ENCODE results near the gene CRYBG3.

The CRYBG3 gene

DNA sequence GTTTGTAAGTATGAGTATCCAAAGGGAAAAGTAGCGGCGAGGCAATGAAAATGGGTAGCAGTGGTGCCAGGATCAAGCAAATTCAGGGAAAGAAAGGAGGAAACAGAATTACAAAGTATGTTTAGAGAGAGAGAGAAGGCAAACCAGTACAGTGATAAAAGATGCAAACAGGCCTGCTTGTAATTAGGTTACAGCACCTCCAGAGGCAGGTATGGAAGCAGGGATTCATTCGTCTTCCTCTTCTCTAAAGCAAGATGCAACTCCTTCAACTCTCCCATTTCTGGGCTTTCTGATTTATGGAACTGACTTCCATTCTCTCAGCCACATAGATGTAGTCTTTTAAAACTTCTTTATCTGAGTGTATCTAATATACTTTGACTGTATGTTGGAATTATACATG lies 68.0 kb downstream of the CRYBG3 start:
- Histone ChIP-seq H2AK5ac (ENCODE audit: low read length) (no peak overlapping the region), H2BK120ac (ENCODE audit: low read depth, low read length) (no peak overlapping the region), H3K4me2 (ENCODE audit: low read length) (no peak overlapping the region), H2BK15ac (replicated peaks; ENCODE audit: low read depth) (no peak overlapping the region), H3K27me3 (ENCODE audit: insufficient read depth, low read length, poor library complexity) (no peaks in the 10 kb centered on the region), H3K4me1 (ENCODE audit: control insufficient read depth, low read depth, low read length) (no peaks in the 10 kb centered on the region), H3K36me3 (ENCODE audit: control insufficient read depth, insufficient read depth, low read length) (no peaks in the 10 kb centered on the region), H4K5ac (ENCODE audit: low read length) (no peak overlapping the region), H3K4me3 (ENCODE audit: low read length) (no peak overlapping the region), H2BK5ac (ENCODE audit: low read length) (no peak overlapping the region), H3K23ac (ENCODE audit: low read length) (no peak overlapping the region), H4K8ac (ENCODE audit: low read depth, low read length) (no peak overlapping the region), H3K9ac (ENCODE audit: low read length) (no peak overlapping the region), H3K79me1 (ENCODE audit: low read length) (no peaks in the 10 kb centered on the region), H3K4ac (ENCODE audit: low read depth, low read length) (no peak overlapping the region), H3K56ac (ENCODE audit: low read length) (no peak overlapping the region), H3K27ac (ENCODE audit: low read depth, low read length) (no peak overlapping the region), H3K18ac (ENCODE audit: low read length) (no peak overlapping the region), H3K79me2 (ENCODE audit: control insufficient read depth, insufficient read depth, low read length) (no peaks in the 10 kb centered on the region)
- DNase-seq: peak; percentile 7
- no CpG with 5 or more reads among the region's 3 CpGs for WGBS (ENCODE audit: extremely low coverage, insufficient coverage, low lambda C conversion rate)

DNA sequence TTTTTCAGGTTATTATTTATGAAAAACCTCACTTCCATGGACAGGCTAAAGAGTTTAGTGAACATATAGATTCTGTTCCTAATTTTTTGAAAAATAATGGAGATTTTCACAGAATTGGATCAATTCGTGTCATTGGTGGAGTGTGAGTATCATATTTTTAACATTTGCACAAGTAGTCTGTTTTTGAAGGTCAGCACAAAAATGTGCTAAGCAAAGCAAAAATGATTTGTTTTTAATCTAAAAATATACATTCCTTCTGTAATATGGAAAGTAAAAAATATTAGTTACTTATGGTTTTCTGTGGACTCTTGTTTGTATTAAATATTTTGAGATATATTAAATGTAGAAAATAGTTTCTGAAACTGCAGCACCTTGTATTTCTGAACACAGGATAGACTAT lies 71.0 kb downstream of the CRYBG3 start:
- Histone ChIP-seq H3K4me3 (ENCODE audit: low read length) (no peak overlapping the region), H3K23ac (ENCODE audit: low read length) (no peak overlapping the region), H2BK120ac (ENCODE audit: low read depth, low read length) (no peak overlapping the region), H3K79me2 (ENCODE audit: control insufficient read depth, insufficient read depth, low read length) (no peaks in the 10 kb centered on the region), H3K27ac (ENCODE audit: low read depth, low read length) (no peak overlapping the region), H2BK5ac (ENCODE audit: low read length) (no peak overlapping the region), H3K4me2 (ENCODE audit: low read length) (no peak overlapping the region), H4K8ac (ENCODE audit: low read depth, low read length) (no peak overlapping the region), H3K4me1 (ENCODE audit: control insufficient read depth, low read depth, low read length) (no peaks in the 10 kb centered on the region), H3K18ac (ENCODE audit: low read length) (no peak overlapping the region), H3K9ac (ENCODE audit: low read length) (no peak overlapping the region), H2AK5ac (ENCODE audit: low read length) (no peak overlapping the region), H3K36me3 (ENCODE audit: control insufficient read depth, insufficient read depth, low read length) (no peaks in the 10 kb centered on the region), H3K79me1 (ENCODE audit: low read length) (no peaks in the 10 kb centered on the region), H3K27me3 (ENCODE audit: insufficient read depth, low read length, poor library complexity) (no peaks in the 10 kb centered on the region), H2BK15ac (replicated peaks; ENCODE audit: low read depth) (no peak overlapping the region), H4K5ac (ENCODE audit: low read length) (no peak overlapping the region), H3K56ac (ENCODE audit: low read length) (no peak overlapping the region), H3K4ac (ENCODE audit: low read depth, low read length) (no peak overlapping the region)
- no CpG with 5 or more reads among the region's 1 CpG for WGBS (ENCODE audit: extremely low coverage, insufficient coverage, low lambda C conversion rate)
- no peak for DNase-seq

DNA sequence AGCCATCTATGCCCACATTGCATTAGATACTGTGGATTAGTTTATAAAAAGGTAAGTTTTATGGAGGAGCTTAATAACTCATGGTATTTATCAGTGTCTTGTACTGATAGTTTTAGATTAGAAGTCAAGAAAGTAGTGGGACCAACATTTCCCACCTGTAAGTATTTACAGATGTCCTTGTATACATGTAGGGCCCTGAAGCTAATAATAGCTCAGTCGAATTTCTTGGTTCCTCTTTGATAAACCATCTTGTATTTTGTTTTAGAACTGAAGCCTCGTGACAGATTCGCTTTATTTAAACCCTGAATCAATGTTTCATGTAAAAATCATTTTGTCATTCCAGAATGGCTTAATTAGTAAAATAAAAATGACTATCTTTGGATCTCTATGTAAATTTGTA lies 73.4 kb downstream of the CRYBG3 start:
- no peaks in the 10 kb centered on the region for H3K4me1 ChIP-seq (ENCODE audit: control insufficient read depth, low read depth, low read length)
- H2BK15ac ChIP-seq (replicated peaks; ENCODE audit: low read depth): no peak overlapping the region
- H3K4ac ChIP-seq (ENCODE audit: low read depth, low read length): no peak overlapping the region
- DNase-seq: no peak
- H2BK5ac ChIP-seq (ENCODE audit: low read length): no peak overlapping the region
- no peak overlapping the region for H3K9ac ChIP-seq (ENCODE audit: low read length)
- H2AK5ac ChIP-seq (ENCODE audit: low read length): no peak overlapping the region
- no peak overlapping the region for H3K4me3 ChIP-seq (ENCODE audit: low read length)
- H3K18ac ChIP-seq (ENCODE audit: low read length): no peak overlapping the region
- H3K27ac ChIP-seq (ENCODE audit: low read depth, low read length): no peak overlapping the region
- no peak overlapping the region for H3K23ac ChIP-seq (ENCODE audit: low read length)
- H3K4me2 ChIP-seq (ENCODE audit: low read length): no peak overlapping the region
- no peak overlapping the region for H3K56ac ChIP-seq (ENCODE audit: low read length)
- no peaks in the 10 kb centered on the region for H3K79me1 ChIP-seq (ENCODE audit: low read length)
- no peaks in the 10 kb centered on the region for H3K79me2 ChIP-seq (ENCODE audit: control insufficient read depth, insufficient read depth, low read length)
- no peak overlapping the region for H4K5ac ChIP-seq (ENCODE audit: low read length)
- no peaks in the 10 kb centered on the region for H3K36me3 ChIP-seq (ENCODE audit: control insufficient read depth, insufficient read depth, low read length)
- peak overlapping the region; percentile 45 for H2BK120ac ChIP-seq (ENCODE audit: low read depth, low read length)
- no CpG with 5 or more reads among the region's 3 CpGs for WGBS (ENCODE audit: extremely low coverage, insufficient coverage, low lambda C conversion rate)
- H3K27me3 ChIP-seq (ENCODE audit: insufficient read depth, low read length, poor library complexity): no peaks in the 10 kb centered on the region
- H4K8ac ChIP-seq (ENCODE audit: low read depth, low read length): no peak overlapping the region

DNA sequence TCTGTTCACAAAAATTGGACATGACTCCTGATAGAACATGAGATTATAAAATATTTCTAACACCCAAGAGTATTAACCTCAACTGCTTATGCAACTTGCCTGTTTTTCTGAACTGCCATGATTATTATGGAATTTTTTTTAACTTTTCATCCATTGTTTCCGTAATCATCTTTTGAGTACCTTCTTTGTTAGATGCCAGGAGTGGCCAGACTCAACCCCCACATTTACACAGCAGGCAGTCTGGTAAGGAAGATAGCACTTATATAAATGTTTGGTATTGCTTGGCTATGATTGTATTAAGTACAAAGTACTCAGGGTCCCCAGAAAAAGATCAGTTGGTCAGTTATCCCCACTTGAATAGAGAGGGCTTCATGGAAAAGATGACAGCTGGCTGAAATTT lies 74.3 kb downstream of the CRYBG3 start:
- H3K9ac ChIP-seq (ENCODE audit: low read length): no peak overlapping the region
- no peak overlapping the region for H4K5ac ChIP-seq (ENCODE audit: low read length)
- H3K4me3 ChIP-seq (ENCODE audit: low read length): no peak overlapping the region
- H2AK5ac ChIP-seq (ENCODE audit: low read length): no peak overlapping the region
- H3K4ac ChIP-seq (ENCODE audit: low read depth, low read length): no peak overlapping the region
- no peaks in the 10 kb centered on the region for H3K4me1 ChIP-seq (ENCODE audit: control insufficient read depth, low read depth, low read length)
- H3K23ac ChIP-seq (ENCODE audit: low read length): no peak overlapping the region
- H3K27me3 ChIP-seq (ENCODE audit: insufficient read depth, low read length, poor library complexity): no peaks in the 10 kb centered on the region
- no peak overlapping the region for H3K56ac ChIP-seq (ENCODE audit: low read length)
- no peaks in the 10 kb centered on the region for H3K79me2 ChIP-seq (ENCODE audit: control insufficient read depth, insufficient read depth, low read length)
- H2BK15ac ChIP-seq (replicated peaks; ENCODE audit: low read depth): no peak overlapping the region
- H3K27ac ChIP-seq (ENCODE audit: low read depth, low read length): no peak overlapping the region
- no peaks in the 10 kb centered on the region for H3K79me1 ChIP-seq (ENCODE audit: low read length)
- no peak overlapping the region for H3K4me2 ChIP-seq (ENCODE audit: low read length)
- WGBS (ENCODE audit: extremely low coverage, insufficient coverage, low lambda C conversion rate): no CpG with 5 or more reads among the region's 1 CpG
- no peak overlapping the region for H2BK5ac ChIP-seq (ENCODE audit: low read length)
- H4K8ac ChIP-seq (ENCODE audit: low read depth, low read length): no peak overlapping the region
- H2BK120ac ChIP-seq (ENCODE audit: low read depth, low read length): no peak overlapping the region
- H3K36me3 ChIP-seq (ENCODE audit: control insufficient read depth, insufficient read depth, low read length): no peaks in the 10 kb centered on the region
- H3K18ac ChIP-seq (ENCODE audit: low read length): no peak overlapping the region
- peak; percentile 40 for DNase-seq

DNA sequence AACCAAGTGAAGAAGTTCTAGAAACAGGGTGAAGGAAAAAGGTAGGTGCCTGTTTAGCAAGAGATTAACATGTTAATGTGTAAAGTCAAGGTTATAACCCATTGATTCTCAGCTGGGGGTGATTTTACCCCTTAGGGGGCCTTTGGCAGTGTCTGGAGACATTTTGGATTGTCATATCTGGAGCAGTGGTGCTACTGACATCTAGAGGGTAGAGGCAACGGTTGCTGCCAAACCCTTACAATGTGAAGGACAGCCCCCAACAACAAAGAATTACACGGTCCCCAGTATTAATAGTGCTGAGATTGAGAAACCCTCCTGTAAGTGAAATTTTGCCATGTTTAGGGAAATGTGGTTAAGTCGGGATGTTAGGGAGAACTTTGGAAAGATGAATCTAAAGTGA lies 74.7 kb downstream of the CRYBG3 start:
- Histone ChIP-seq H3K79me1 (ENCODE audit: low read length) (no peaks in the 10 kb centered on the region), H4K8ac (ENCODE audit: low read depth, low read length) (no peak overlapping the region), H2BK120ac (ENCODE audit: low read depth, low read length) (no peak overlapping the region), H3K4me2 (ENCODE audit: low read length) (no peak overlapping the region), H3K4me1 (ENCODE audit: control insufficient read depth, low read depth, low read length) (no peaks in the 10 kb centered on the region), H3K9ac (ENCODE audit: low read length) (no peak overlapping the region), H4K5ac (ENCODE audit: low read length) (no peak overlapping the region), H3K36me3 (ENCODE audit: control insufficient read depth, insufficient read depth, low read length) (no peaks in the 10 kb centered on the region), H3K4me3 (ENCODE audit: low read length) (no peak overlapping the region), H3K23ac (ENCODE audit: low read length) (no peak overlapping the region), H2BK5ac (ENCODE audit: low read length) (no peak overlapping the region), H3K56ac (ENCODE audit: low read length) (no peak overlapping the region), H2AK5ac (ENCODE audit: low read length) (no peak overlapping the region), H3K4ac (ENCODE audit: low read depth, low read length) (no peak overlapping the region), H3K27ac (ENCODE audit: low read depth, low read length) (no peak overlapping the region), H3K79me2 (ENCODE audit: control insufficient read depth, insufficient read depth, low read length) (no peaks in the 10 kb centered on the region), H2BK15ac (replicated peaks; ENCODE audit: low read depth) (no peak overlapping the region), H3K27me3 (ENCODE audit: insufficient read depth, low read length, poor library complexity) (no peaks in the 10 kb centered on the region), H3K18ac (ENCODE audit: low read length) (no peak overlapping the region)
- DNase-seq: peak; percentile 49
- WGBS (ENCODE audit: extremely low coverage, insufficient coverage, low lambda C conversion rate): 100% methylated on average over 1 of the region's 3 CpGs

DNA sequence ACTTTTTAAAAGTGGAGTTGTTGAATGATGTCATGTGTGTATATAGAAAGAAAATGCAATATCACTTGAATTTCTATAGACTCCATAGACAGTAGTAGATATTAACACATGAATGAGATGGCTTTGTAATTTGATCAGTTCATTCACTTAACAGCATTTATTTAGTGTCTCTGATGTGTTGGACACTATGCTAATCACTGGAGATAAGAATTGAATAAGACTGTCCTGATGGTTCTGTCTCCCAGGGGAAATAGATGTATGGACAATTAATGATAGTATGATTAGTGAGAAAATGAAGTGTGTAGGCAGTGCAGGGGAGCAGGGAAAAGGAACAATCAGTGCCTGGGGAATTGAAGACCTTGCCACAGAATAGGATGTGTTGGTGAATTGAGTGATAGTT lies 77.5 kb downstream of the CRYBG3 start:
- Histone ChIP-seq H3K4me2 (ENCODE audit: low read length) (no peak overlapping the region), H2AK5ac (ENCODE audit: low read length) (no peak overlapping the region), H3K79me2 (ENCODE audit: control insufficient read depth, insufficient read depth, low read length) (no peaks in the 10 kb centered on the region), H3K27ac (ENCODE audit: low read depth, low read length) (no peak overlapping the region), H4K5ac (ENCODE audit: low read length) (no peak overlapping the region), H3K79me1 (ENCODE audit: low read length) (no peaks in the 10 kb centered on the region), H3K4me3 (ENCODE audit: low read length) (no peak overlapping the region), H3K9ac (ENCODE audit: low read length) (no peak overlapping the region), H3K4ac (ENCODE audit: low read depth, low read length) (no peak overlapping the region), H4K8ac (ENCODE audit: low read depth, low read length) (no peak overlapping the region), H3K36me3 (ENCODE audit: control insufficient read depth, insufficient read depth, low read length) (no peaks in the 10 kb centered on the region), H3K18ac (ENCODE audit: low read length) (no peak overlapping the region), H3K4me1 (ENCODE audit: control insufficient read depth, low read depth, low read length) (no peaks in the 10 kb centered on the region), H3K27me3 (ENCODE audit: insufficient read depth, low read length, poor library complexity) (no peaks in the 10 kb centered on the region), H2BK5ac (ENCODE audit: low read length) (no peak overlapping the region), H2BK120ac (ENCODE audit: low read depth, low read length) (no peak overlapping the region), H3K23ac (ENCODE audit: low read length) (no peak overlapping the region), H3K56ac (ENCODE audit: low read length) (no peak overlapping the region), H2BK15ac (replicated peaks; ENCODE audit: low read depth) (no peak overlapping the region)
- DNase-seq: no peak

Measured in mesendoderm (in vitro differentiated cells).